A673 (cell line): Measurements from ENCODE around the gene PTCH1. TPM values are rescaled to one million over a fixed set of nuclear protein-coding genes. Genes with fewer than 3 reads are reported as not detected.

Experiments
- BruUV-seq: library from RNA; stranded (reverse); fragments of 400-500 nt; replicated peaks from 2 replicates; lab custom pipeline; 2021; lab: Mats Ljungman, UMichigan
- CTCF ChIA-PET: fragments of 300-600 bp; sonication (Branson Sonifier 250); formaldehyde crosslinking; loops from one replicate; lab custom pipeline; 2022; ENCODE audit warnings: antibody characterized with exemption; lab: Charles Lee
- POLR2A ChIA-PET: fragments of 300-600 bp; sonication (Branson Sonifier 250); formaldehyde crosslinking; loops from one replicate; lab custom pipeline; 2022; ENCODE audit warnings: antibody characterized with exemption; ENCODE audit not compliant: low non-redundant PET; lab: Charles Lee
- DNase-seq: peaks from one replicate; pipeline ENCODE4 v3.0.0-alpha.2; 2015; ENCODE audit warnings: low spot score
- H3K27ac ChIP-seq: fragments of 200-600 bp; sonication (generic); 2 replicates; pipeline ENCODE4 v1.5.1; 2016; ENCODE audit warnings: mixed run types, low read depth, mild to moderate bottlenecking, mixed read lengths, antibody characterized with exemption, low read length; ENCODE audit not compliant: poor library complexity, severe bottlenecking
- H3K27me3 ChIP-seq: fragments of 200-600 bp; sonication (generic); replicated peaks from 2 replicates; pipeline ENCODE4 v1.6.1; 2017; ENCODE audit warnings: mixed run types, low read depth, mild to moderate bottlenecking, mixed read lengths, antibody characterized with exemption, low read length; ENCODE audit not compliant: insufficient read depth, poor library complexity
- H3K36me3 ChIP-seq: fragments of 200-600 bp; sonication (generic); 2 replicates; pipeline ENCODE4 v1.6.1; 2016; ENCODE audit warnings: mixed run types, mild to moderate bottlenecking, mixed read lengths, antibody characterized with exemption, low read length; ENCODE audit not compliant: insufficient read depth, poor library complexity, severe bottlenecking
- H3K4me1 ChIP-seq: fragments of 200-600 bp; sonication (generic); 2 replicates; pipeline ENCODE4 v1.6.1; 2017; ENCODE audit warnings: mixed run types, mild to moderate bottlenecking, mixed read lengths, antibody characterized with exemption, low read length; ENCODE audit not compliant: insufficient read depth, poor library complexity, severe bottlenecking
- H3K4me3 ChIP-seq: fragments of 200-600 bp; sonication (generic); 2 replicates; pipeline ENCODE4 v1.5.1; 2016; ENCODE audit warnings: low read depth, mixed run types, mild to moderate bottlenecking, mixed read lengths, low read length; ENCODE audit not compliant: poor library complexity, severe bottlenecking
- H3K9me3 ChIP-seq: fragments of 200-600 bp; sonication (generic); 2 replicates; pipeline ENCODE4 v1.6.1; 2016; ENCODE audit warnings: mixed run types, low read depth, mild to moderate bottlenecking, mixed read lengths, antibody characterized with exemption, low read length; ENCODE audit not compliant: poor library complexity, severe bottlenecking
- EZH2 ChIP-seq: fragments of 200-600 bp; sonication (generic); IDR thresholded peaks from 2 replicates; pipeline ENCODE4 v1.6.1; 2017; ENCODE audit warnings: borderline replicate concordance, low read depth, mild to moderate bottlenecking, mixed read lengths, antibody characterized with exemption, low read length; ENCODE audit not compliant: poor library complexity, severe bottlenecking
- intact Hi-C: fragments of 100-400 bp; cut with micrococcal nuclease; formaldehyde crosslinking; loops from one replicate; pipeline ENCODE4 v1.10.0; 2022; ENCODE audit not compliant: unreplicated experiment
- total RNA-seq: library from RNA; stranded (reverse); gene quantifications from 2 replicates; pipeline ENCODE4 v1.2.3, GENCODE V29; 2021
- TF ChIP-seq, protein P1 (sequence below): fragments of 300-800, 200-600 bp; sonication (generic); conservative IDR thresholded peaks from 2 replicates; pipeline ENCODE4 v1.5.1; 2017; ENCODE audit warnings: low read depth, mild to moderate bottlenecking, antibody characterized with exemption, low read length, moderate library complexity, mixed read lengths

The PTCH1 gene
- total RNA-seq, 1 experiment from 2014 or later, result 36.5 TPM

GRCh38 chr9:95503369-95503768 is 13.4 kb downstream of the PTCH1 start:
- H3K27ac ChIP-seq, result no peak overlapping the region
- no peaks in the 10 kb centered on the region for H3K36me3 ChIP-seq
- ChIA-PET CTCF (no interaction called here), POLR2A (no interaction called here)
- BruUV-seq, result no TSS peak
- H3K4me3 ChIP-seq, result no peak overlapping the region
- DNase-seq, result no peak
- TF ChIP-seq EZH2, result no peak
- TF ChIP-seq, protein P1, sequence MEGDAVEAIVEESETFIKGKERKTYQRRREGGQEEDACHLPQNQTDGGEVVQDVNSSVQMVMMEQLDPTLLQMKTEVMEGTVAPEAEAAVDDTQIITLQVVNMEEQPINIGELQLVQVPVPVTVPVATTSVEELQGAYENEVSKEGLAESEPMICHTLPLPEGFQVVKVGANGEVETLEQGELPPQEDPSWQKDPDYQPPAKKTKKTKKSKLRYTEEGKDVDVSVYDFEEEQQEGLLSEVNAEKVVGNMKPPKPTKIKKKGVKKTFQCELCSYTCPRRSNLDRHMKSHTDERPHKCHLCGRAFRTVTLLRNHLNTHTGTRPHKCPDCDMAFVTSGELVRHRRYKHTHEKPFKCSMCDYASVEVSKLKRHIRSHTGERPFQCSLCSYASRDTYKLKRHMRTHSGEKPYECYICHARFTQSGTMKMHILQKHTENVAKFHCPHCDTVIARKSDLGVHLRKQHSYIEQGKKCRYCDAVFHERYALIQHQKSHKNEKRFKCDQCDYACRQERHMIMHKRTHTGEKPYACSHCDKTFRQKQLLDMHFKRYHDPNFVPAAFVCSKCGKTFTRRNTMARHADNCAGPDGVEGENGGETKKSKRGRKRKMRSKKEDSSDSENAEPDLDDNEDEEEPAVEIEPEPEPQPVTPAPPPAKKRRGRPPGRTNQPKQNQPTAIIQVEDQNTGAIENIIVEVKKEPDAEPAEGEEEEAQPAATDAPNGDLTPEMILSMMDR, result no peak
- intact Hi-C loops, result loop anchor here (10.0 kb wide), 1 partner anchor 371 kb away; the partner anchor contains the start of gene ERCC6L2
- H3K9me3 ChIP-seq, result no peaks in the 10 kb centered on the region
- H3K27me3 ChIP-seq, result no peaks in the 10 kb centered on the region
- peaks cover 51% of the 10 kb centered on the region for H3K4me1 ChIP-seq

DNA sequence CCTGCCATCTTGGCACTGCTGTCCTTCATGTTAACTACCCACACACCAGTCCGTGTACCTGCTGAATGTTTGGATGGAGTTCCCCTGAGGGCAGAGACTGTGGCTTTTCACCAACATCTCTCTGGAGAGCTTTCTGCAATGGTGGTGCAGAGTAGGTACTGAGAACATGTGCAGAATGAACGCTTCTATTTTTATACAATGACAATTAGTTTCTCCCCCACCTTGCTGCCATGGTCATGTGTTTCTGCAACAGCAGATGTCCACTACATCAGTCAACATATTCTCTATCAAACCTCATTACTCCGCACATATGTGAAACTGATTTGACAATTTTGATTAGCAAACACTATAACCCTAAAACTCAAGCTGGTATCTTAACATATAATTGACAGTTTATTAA is 14.5 kb downstream of the PTCH1 start:
- POLR2A ChIA-PET, result no interaction called here
- intact Hi-C loops, result loop anchor here (10.0 kb wide), 1 partner anchor 373 kb away; the partner anchor contains the start of gene ERCC6L2
- CTCF ChIA-PET, result no interaction called here

GRCh38 chr9:95499847-95500246 is 16.9 kb downstream of the PTCH1 start:
- no peak for DNase-seq
- CTCF ChIA-PET, result no interaction called here
- Histone ChIP-seq H3K9me3 (no peaks in the 10 kb centered on the region), H3K4me3 (peak overlapping the region; percentile 14), H3K27me3 (no peaks in the 10 kb centered on the region), H3K4me1 (peaks cover 81% of the 10 kb centered on the region), H3K36me3 (no peaks in the 10 kb centered on the region), H3K27ac (peak overlapping the region; percentile 68)
- intact Hi-C loops, result loop anchor here (10.0 kb wide), 1 partner anchor 375 kb away; the partner anchor contains the start of gene ERCC6L2
- POLR2A ChIA-PET, result no interaction called here
- no TSS peak for BruUV-seq
- TF ChIP-seq, protein P1, result no peak
- TF ChIP-seq EZH2, result no peak

More for the DNA sequence above, 14.5 kb downstream of the PTCH1 start:
- Histone ChIP-seq H3K9me3 (no peaks in the 10 kb centered on the region), H3K36me3 (no peaks in the 10 kb centered on the region), H3K4me1 (peaks cover 62% of the 10 kb centered on the region), H3K27me3 (no peaks in the 10 kb centered on the region), H3K4me3 (no peak overlapping the region), H3K27ac (no peak overlapping the region)
- no peak for TF ChIP-seq EZH2
- TF ChIP-seq, protein P1, result no peak
- DNase-seq, result no peak
- BruUV-seq, result no TSS peak
